IPS-15b (cell line): ENCODE measurements around the gene RFXANK.

Source experiments
- H3K27me3 ChIP-seq: one replicate; pipeline ENCODE4 v1.6.1; 2013; ENCODE audit warnings: low read length; ENCODE audit not compliant: control insufficient read depth, insufficient read depth
- H3K36me3 ChIP-seq: one replicate; pipeline ENCODE4 v1.6.1; 2013; ENCODE audit warnings: low read length; ENCODE audit not compliant: control insufficient read depth, insufficient read depth
- H3K4me1 ChIP-seq: one replicate; pipeline ENCODE4 v1.6.1; 2013; ENCODE audit warnings: mild to moderate bottlenecking, low read length; ENCODE audit not compliant: control insufficient read depth, insufficient read depth
- H3K4me3 ChIP-seq: one replicate; pipeline ENCODE4 v1.5.1; 2013; ENCODE audit warnings: low read depth, low read length
- H3K9ac ChIP-seq: one replicate; pipeline ENCODE4 v1.6.1; 2013; ENCODE audit warnings: low read depth, mild to moderate bottlenecking, low read length
- H3K9me3 ChIP-seq: one replicate; pipeline ENCODE4 v1.6.1; 2013; ENCODE audit warnings: mild to moderate bottlenecking, low read length; ENCODE audit not compliant: control insufficient read depth, insufficient read depth

The RFXANK gene

DNA sequence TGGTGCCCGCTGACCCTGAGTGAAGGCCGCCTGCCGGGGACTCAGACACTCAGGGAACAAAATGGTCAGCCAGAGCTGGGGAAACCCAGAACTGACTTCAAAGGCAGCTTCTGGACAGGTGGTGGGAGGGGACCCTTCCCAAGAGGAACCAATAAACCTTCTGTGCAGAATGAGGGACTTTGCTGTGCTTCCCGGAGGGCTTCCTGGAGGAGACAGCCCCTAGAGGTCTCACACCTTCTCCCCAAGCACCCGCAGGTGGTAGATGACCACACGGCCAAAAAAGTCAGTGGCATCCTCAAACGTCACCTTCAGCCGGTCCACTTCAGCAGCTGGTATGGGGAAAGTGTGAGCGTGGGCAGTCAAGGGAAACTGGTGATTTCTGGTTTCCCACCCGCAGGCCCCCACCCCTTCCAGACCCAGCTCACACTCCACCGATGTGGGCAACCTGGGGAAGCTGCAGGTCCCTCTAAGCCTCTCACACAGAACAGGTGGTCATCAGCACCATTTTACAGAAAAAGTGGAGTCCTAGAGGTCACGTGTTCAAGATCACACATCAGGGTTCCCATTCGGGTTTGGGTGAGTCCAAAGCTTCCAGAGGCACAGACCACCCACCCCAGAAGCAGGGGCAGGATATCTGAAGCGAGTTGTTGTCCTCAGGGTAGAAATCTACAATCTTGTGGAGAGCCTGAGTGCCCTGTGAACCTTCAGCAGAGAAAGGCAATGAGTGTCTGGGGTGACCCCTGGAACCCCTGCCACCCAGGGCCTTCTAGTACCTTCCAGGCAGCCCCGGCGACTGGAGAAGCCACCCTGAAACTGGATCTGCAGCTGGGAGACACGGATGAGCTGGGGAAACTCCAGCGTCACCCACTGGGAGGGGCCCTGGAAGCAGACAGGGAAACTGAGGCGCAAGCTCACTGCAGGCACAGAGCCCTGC, 9.9 kb downstream of the RFXANK start:
- peaks cover 27% of the 10 kb centered on the region for H3K27me3 ChIP-seq
- H3K9ac ChIP-seq, result peak overlapping the region; percentile 91
- H3K36me3 ChIP-seq, result peaks cover 18% of the 10 kb centered on the region
- H3K4me1 ChIP-seq, result peaks cover 3% of the 10 kb centered on the region
- no peaks in the 10 kb centered on the region for H3K9me3 ChIP-seq
- H3K4me3 ChIP-seq, result peak overlapping the region; percentile 93

DNA sequence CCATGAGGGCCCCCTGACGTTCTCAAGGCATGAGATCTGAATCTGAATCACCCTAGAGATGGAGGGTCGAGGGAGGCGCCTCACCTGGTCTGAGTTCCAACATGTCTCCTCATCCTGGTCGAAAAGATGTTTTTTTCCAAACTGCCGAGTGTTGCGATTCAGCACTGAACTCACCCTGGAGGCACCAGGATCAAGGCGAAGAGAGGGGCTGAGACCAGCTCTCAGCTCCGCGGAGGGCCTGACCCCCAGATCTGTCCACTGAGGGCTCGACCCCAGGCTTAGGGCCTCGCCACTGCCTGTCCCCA, 10.6 kb downstream of the RFXANK start:
- Histone ChIP-seq H3K27me3 (peaks cover 34% of the 10 kb centered on the region), H3K4me3 (peak overlapping the region; percentile 93), H3K9me3 (no peaks in the 10 kb centered on the region), H3K9ac (peak overlapping the region; percentile 91), H3K4me1 (peaks cover 3% of the 10 kb centered on the region), H3K36me3 (peaks cover 14% of the 10 kb centered on the region)

DNA sequence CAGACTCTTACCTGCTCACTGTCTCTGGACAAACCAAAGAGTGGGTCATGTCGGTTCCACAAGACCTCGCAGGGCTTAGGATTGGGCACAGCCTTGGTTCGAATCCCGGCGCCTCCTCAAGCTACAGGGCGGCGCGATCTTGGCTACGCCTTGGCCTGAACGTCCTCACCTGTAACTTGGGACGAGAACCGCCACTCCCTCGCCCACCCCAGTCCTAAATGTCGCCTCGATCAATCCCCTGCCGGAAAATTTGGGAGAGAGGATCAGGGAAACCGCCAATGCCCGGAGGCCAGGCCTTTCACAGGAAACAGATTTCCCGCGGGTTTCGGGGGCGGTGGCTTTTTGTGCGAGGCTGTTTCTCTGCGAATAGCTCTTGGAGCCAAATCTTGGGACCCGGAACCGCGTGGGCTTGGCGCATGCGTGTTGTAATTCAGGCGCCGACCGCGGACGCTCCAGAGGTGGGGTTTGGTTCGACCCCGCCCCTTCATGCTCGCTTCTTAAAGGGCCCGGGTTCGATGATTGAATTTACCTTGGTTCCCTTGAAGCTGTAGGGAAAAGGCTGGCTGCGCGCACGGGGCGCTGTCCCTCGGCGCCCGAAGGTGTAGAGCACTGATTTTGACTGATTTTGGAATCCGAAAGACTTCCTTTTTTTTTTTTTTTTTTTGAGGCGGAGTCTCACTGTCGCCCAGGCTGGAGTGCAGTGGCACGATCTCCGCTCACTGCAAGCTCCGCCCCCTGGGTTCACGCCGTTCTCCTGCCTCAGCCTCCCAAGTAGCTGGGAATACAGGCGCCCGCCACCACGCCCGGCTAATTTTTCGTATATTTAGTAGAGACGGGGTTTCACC, 11.2 kb downstream of the RFXANK start, which contains the start of gene NR2C2AP:
Gene NR2C2AP, minus strand, starts transcription at position 403 of the 845 bp plus-strand sequence. Its CDS starts 354 bp downstream, at position 49.
- Histone ChIP-seq H3K4me3 (peak within 1 kb of the TSS; percentile 93), H3K9me3 (no peaks in the 10 kb centered on the region), H3K4me1 (peaks cover 3% of the 10 kb centered on the region), H3K27me3 (peaks cover 36% of the 10 kb centered on the region), H3K36me3 (peaks cover 13% of the 10 kb centered on the region), H3K9ac (peak within 1 kb of the TSS; percentile 91)

DNA sequence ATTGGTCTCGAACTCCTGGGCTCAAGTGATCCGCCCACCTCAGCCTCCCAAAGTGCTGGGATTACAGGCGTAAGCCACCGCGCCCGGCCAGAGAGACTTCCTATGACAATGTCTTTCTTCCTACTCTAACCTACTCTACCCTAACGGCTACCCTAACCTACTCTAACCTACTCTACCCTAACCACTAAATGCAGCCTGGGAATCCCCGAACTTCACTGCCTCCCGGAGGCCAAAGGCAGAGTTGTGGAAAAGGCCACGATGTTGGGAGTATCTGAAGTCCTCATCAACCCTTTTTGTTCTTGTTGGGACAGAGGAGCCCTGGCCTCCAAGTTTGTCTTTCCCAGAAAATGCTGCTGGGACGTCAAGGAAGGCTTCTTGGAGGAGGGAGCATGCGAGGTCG, 12.1 kb downstream of the RFXANK start:
- peaks cover 43% of the 10 kb centered on the region for H3K27me3 ChIP-seq
- H3K9me3 ChIP-seq, result no peaks in the 10 kb centered on the region
- H3K4me1 ChIP-seq, result peaks cover 3% of the 10 kb centered on the region
- no peak overlapping the region for H3K4me3 ChIP-seq
- peaks cover 4% of the 10 kb centered on the region for H3K36me3 ChIP-seq
- H3K9ac ChIP-seq, result no peak overlapping the region

DNA sequence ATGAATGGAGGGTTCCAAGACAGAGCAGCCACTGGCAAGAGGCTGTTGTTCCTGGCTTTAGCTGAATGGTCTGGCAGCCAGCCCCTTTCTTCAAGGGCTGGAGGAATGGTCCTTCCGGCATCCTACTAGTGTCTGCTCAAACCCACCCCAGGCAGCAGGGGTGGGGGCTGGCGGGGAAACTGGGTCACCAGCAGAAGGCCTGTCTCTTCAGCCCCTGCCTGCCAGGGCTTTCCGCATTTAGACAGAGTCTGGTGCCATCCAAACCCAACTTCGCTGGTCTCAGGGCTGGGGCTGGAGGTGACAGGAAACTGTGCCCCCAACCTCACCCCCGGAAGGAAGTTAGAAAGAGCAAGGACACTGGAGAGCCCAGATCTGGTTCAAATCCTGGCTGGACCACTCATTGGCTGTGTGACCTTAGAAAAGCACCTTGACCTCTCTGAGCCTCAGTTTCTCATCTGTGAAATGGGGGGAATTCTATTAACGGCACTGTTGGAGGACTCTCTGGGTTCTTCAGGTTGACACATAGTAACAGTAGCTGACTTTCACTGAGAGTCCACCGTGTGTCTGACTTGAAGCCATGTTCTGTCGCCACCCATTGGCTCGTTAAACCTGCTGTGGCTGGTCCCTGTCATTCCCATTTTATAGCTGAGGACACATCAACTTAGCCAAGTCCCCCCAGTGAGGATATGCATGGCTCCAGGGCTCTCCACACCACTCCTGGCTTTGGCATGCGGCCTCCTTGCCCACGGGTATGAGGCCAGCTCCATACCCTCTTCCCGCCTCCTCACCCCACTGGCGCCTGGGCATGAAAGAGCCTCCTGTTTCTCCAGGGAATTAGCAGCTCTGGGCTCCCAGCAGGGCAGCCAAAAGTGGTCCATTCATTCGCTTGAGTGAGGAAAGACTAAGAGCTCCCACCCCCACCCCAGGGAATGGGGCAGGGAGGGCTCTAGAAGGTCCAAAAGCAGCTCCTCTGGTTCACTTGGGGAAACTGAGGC, 13.7 kb downstream of the RFXANK start:
- H3K4me3 ChIP-seq, result no peak overlapping the region
- H3K27me3 ChIP-seq, result peaks cover 56% of the 10 kb centered on the region
- H3K36me3 ChIP-seq, result peaks cover 4% of the 10 kb centered on the region
- H3K4me1 ChIP-seq, result peaks cover 3% of the 10 kb centered on the region
- no peak overlapping the region for H3K9ac ChIP-seq
- no peaks in the 10 kb centered on the region for H3K9me3 ChIP-seq

DNA sequence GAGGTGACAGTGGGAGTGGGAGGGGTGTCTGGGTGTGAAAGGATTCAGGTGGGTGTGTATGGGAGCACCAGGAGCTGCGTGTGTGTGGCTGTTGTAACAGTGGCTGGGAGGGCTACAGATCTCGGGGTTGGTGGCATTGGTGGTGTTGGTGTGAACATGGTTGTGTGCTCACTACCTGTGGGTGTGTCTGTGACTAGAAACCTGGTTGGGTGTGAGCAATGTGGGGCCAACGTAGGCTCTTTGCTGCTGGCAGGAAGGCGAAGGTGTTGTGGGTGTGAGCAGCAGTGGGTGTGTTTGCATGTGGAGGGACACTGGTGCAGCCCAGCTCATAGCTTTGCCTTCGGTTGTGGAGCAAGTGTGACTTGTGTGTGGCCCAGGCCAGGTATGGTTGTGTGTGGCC, 14.9 kb downstream of the RFXANK start:
- no peaks in the 10 kb centered on the region for H3K36me3 ChIP-seq
- no peak overlapping the region for H3K9ac ChIP-seq
- peaks cover 3% of the 10 kb centered on the region for H3K4me1 ChIP-seq
- H3K27me3 ChIP-seq, result peaks cover 65% of the 10 kb centered on the region
- no peak overlapping the region for H3K4me3 ChIP-seq
- no peaks in the 10 kb centered on the region for H3K9me3 ChIP-seq

DNA sequence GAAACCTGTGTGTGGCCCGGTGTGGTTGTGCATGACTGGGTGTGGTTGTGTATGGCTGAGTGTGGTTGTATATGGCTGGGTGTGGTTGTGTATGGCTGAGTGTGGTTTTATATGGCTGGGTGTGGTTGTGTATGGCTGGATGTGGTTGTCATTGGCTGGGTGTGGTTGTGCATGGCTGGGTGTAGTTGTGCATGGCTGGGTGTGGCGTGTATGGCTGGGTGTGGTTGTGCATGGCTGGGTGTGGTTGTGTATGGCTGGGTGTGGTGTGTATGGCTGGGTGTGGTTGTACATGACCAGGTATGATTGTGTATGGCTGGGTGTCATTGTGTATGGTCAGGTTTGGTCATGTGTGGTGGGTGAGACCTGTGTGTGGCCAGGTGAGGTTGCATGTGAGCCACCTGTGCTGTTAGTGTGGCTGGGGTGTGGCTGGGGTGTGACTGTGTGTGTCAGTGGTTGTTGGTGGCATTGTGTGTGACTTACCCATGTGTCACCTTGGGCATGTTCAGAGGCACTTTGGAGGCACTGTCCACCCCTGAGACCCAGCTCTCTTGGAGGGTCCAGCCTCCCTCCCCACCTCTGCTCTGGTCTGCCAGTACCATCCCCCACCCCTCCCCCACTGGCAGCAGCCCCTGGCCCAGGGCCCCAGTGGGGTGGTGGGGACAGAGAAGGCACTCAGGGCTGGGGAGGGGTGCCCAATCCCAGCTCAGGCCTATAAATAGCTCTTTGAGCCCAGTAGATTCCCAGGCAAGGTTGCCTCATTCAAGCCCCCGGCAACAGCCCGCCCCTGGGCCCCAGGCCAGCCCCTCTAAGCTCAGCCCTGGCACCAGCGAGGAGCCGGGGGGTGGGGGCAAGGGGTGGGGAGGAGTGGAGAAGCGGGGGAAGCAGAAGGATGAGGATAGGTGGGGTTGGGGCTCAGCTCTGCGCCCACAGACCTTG, 15.8 kb downstream of the RFXANK start:
- Histone ChIP-seq H3K36me3 (no peaks in the 10 kb centered on the region), H3K4me1 (no peaks in the 10 kb centered on the region), H3K4me3 (no peak overlapping the region), H3K9ac (no peak overlapping the region), H3K9me3 (no peaks in the 10 kb centered on the region), H3K27me3 (peaks cover 74% of the 10 kb centered on the region)

DNA sequence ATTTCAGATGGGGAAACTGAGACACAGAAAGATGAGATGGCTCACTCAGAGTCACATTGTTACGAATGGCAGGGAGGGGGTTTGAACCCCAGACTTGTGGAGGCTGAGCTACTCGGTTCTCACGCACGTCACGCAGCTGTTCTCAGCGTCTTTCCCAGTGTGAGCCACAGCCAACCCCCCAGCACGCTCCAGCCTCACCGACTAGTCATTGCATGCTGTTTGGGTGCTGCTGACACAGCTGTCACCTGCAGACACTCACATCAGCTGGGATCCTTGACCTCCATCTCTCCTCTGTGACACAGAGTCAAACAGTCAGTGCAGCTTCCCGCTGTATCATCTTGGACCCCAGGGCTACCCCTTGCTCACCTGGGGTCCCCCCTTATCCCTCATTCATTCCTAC, 17.3 kb downstream of the RFXANK start:
- Histone ChIP-seq H3K4me3 (no peak overlapping the region), H3K36me3 (no peaks in the 10 kb centered on the region), H3K4me1 (no peaks in the 10 kb centered on the region), H3K9me3 (no peaks in the 10 kb centered on the region), H3K9ac (no peak overlapping the region), H3K27me3 (peaks cover 86% of the 10 kb centered on the region)

DNA sequence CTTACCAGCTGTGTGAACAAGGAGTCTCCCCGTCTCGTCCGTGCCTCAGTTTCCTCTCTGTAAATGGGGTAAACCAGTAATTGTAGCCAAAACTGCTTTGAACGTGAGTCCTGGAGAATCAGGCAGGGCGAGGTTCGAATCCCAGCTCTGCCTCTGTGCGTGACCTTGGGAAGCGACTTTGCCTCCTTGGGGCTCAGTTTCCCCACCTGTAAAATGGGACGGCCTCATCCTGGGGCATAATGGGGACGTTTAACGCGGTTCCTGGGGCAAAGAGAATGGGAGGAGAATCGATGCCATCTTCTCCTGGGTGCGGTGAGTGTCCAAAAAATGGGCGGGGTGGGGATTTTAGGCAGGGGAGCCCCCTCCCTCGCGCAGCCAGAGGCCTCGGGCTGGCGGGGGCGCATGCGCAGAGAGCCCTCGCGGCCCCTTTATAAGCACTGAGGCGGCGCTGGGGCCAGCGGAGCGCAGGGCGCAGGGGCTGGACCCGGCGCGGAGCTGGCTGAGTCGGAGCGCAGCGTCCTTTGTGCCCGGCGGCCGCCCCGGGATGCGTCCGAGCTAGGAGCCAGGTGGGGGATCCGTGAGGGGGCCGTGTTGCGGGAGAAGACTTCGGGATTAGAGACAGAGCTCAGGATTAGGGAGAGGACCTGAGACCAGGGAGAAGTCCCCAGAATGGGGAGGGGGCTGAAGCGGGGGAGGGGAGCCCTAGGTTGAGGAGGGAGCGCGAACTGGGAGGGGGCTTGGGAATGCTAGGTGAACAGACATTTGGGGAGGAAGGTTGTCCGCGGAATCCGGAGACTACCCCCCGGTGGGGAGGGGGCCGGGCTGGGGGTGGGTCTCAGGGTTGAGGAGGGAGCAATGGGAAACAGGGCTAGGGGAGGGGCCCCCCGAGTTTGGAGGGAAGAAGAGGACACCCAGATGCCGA, 19.7 kb downstream of the RFXANK start, which contains the start of gene NCAN:
Gene NCAN, plus strand, starts transcription at position 460 of the 922 bp plus-strand sequence. CDS start 4,996 bp downstream, outside the sequence.
- H3K27me3 ChIP-seq, result peaks cover 71% of the 10 kb centered on the region
- H3K4me1 ChIP-seq, result no peaks in the 10 kb centered on the region
- H3K36me3 ChIP-seq, result no peaks in the 10 kb centered on the region
- H3K9me3 ChIP-seq, result no peaks in the 10 kb centered on the region
- no peak within 1 kb of the TSS for H3K9ac ChIP-seq
- peak within 1 kb of the TSS; percentile 56 for H3K4me3 ChIP-seq
